ENCODE data around the gene SEC16A.

DNA sequence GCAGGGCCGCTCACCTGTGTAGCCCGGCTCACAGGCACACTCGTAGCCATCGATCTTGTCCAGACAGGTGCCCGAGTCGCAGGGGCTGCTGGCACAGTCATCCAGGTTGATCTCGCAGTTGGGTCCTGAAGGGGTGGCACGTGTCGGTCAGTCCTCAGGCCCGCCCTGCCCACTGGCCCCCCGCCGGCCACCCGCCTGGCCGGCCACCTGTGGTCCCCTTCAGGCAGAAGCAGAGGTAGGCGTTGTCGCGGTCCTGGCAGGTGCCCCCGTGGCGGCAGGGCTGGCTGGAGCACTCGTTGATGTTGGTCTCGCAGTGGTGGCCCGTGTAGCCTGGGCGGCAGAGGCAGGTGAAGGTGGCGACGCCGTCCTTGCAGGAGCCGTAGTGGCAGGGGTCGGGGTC, 32.4 kb upstream of the SEC16A start:
- TF ChIP-seq, protein P1, sequence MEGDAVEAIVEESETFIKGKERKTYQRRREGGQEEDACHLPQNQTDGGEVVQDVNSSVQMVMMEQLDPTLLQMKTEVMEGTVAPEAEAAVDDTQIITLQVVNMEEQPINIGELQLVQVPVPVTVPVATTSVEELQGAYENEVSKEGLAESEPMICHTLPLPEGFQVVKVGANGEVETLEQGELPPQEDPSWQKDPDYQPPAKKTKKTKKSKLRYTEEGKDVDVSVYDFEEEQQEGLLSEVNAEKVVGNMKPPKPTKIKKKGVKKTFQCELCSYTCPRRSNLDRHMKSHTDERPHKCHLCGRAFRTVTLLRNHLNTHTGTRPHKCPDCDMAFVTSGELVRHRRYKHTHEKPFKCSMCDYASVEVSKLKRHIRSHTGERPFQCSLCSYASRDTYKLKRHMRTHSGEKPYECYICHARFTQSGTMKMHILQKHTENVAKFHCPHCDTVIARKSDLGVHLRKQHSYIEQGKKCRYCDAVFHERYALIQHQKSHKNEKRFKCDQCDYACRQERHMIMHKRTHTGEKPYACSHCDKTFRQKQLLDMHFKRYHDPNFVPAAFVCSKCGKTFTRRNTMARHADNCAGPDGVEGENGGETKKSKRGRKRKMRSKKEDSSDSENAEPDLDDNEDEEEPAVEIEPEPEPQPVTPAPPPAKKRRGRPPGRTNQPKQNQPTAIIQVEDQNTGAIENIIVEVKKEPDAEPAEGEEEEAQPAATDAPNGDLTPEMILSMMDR (IDR thresholded peaks at IDR 0.05): no peak
- TF ChIP-seq POLR2A (IDR thresholded peaks at IDR 0.05): no peak
